Gastrocnemius medialis (tissue), 4 donors: Measurements from ENCODE around the gene APBB1. TPM values are rescaled to one million over a fixed set of nuclear protein-coding genes. Genes with fewer than 3 reads are reported as not detected.
A peak's percentile ranks its signal among the peaks of the same experiment; 100 is the strongest.

Experiments used
- ATAC-seq, 2 donors: fragments of 150-250 bp; one replicate each; pipeline ENCODE4 v1.9.1; 2016
- DNase-seq, 2 donors: peaks; one replicate each; pipeline ENCODE4 v3.0.0-alpha.2; 2019
- H3K27ac ChIP-seq, 4 donors: fragments of 200-600 bp; sonication (generic); 1 replicate in 1 of 4; 2 replicates in 3 of 4; pipeline ENCODE4 v1.5.1; 2016 to 2018; ENCODE audit warnings: mild to moderate bottlenecking in 2 of 4, moderate library complexity in 1 of 4
- H3K27me3 ChIP-seq, 3 donors: fragments of 200-600 bp; sonication (generic) in 2 of 3; 1 replicate in 1 of 3; 2 replicates in 2 of 3; pipeline versions ENCODE4 v1.5.1 to v1.6.0; 2016 to 2019; ENCODE audit warnings: mild to moderate bottlenecking in 1 of 3, moderate library complexity in 1 of 3
- H3K36me3 ChIP-seq, 2 donors: fragments of 200-600 bp; sonication (generic) in 1 of 2; one replicate each; pipeline ENCODE4 v1.5.1; 2017 to 2018
- H3K4me1 ChIP-seq, 2 donors: fragments of 200-600 bp; sonication (generic) in 1 of 2; one replicate each; pipeline ENCODE4 v1.5.1; 2016 to 2017; ENCODE audit warnings: mild to moderate bottlenecking in 2 of 2
- H3K4me3 ChIP-seq, 4 donors: fragments of 200-600 bp; sonication (generic) in 3 of 4; 1 replicate in 1 of 4; 2 replicates in 3 of 4; pipeline ENCODE4 v1.5.1; 2016 to 2019; ENCODE audit warnings: mild to moderate bottlenecking in 2 of 4
- H3K9me3 ChIP-seq, 3 donors: fragments of 200-600 bp; sonication (generic) in 2 of 3; 1 replicate in 1 of 3; 2 replicates in 2 of 3; pipeline ENCODE4 v1.5.1; 2016 to 2019
- POLR2A ChIP-seq, 2 donors: fragments of 450-650 bp; IDR thresholded peaks; one replicate each; pipeline ENCODE4 v1.6.1; 2017; ENCODE audit warnings: antibody characterized with exemption in 2 of 2, mild to moderate bottlenecking in 2 of 2, moderate library complexity in 2 of 2
- in situ Hi-C, 4 donors: fragments of 200-750 bp; cut with MboI; loops; one replicate each; pipeline versions ENCODE4 v1.15.0 to v1.8.0; 2017; ENCODE audit warnings: low sequenced_read_pairs in 4 of 4
- intact Hi-C: fragments of 100-400 bp; cut with DNase I; formaldehyde crosslinking; loops from one replicate; pipeline ENCODE4 v1.15.1; 2023; ENCODE audit warnings: low total_unique reads
- total RNA-seq, 4 donors: library from RNA; depleted of rRNA; stranded (reverse); fragments of >200 nt; gene quantifications; one replicate each; pipeline versions ENCODE4 v1.1.0 to v1.2.3, GENCODE V29; 2016
- TF ChIP-seq, protein P1 (sequence below), 5 experiments: fragments of 450-650 bp in 3 of 5; fragments of 200-600 bp in 2 of 5; sonication (generic) in 2 of 5; IDR thresholded peaks in 4 of 5; conservative IDR thresholded peaks in 1 of 5; 1 replicate in 4 of 5; 2 replicates in 1 of 5; pipeline ENCODE4 v1.5.1; 2016 to 2019; ENCODE audit warnings: antibody characterized with exemption in 5 of 5, mild to moderate bottlenecking in 3 of 5, moderate library complexity in 3 of 5

APBB1 gene
- total RNA-seq, 4 donors from 2014 or later, result 18.5 to 49.2 (median 46.2) TPM

DNA sequence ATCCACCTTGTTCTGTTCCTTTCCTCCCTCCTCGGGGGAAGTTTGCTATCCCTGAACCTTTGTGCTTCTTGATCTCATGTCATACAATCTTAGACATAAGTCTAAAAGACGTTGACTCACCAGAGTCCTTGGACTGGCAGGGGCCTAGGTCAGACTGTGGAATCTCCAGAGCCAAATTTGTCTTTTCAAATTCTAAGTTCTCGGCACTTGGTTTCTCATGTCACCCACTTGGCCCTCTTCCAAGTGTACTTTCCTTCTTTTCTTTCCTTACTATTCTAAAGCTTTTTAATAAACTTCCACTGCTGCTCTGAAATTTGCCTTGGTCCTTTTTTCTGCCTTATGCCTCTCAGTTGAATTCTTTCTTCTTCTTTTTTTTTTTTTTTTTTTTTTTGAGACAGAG, 58.7 kb downstream of the APBB1 start:
- intact Hi-C loops, result loop anchor here (5.0 kb wide), 1 partner anchor 338 kb away; no protein-coding TSS in a partner anchor
- H3K4me3 ChIP-seq, result no peak overlapping the region
- H3K9me3 ChIP-seq, result no peaks in the 10 kb centered on the region
- no peak for TF ChIP-seq POLR2A (IDR thresholded peaks at IDR 0.05)
- TF ChIP-seq, protein P1, sequence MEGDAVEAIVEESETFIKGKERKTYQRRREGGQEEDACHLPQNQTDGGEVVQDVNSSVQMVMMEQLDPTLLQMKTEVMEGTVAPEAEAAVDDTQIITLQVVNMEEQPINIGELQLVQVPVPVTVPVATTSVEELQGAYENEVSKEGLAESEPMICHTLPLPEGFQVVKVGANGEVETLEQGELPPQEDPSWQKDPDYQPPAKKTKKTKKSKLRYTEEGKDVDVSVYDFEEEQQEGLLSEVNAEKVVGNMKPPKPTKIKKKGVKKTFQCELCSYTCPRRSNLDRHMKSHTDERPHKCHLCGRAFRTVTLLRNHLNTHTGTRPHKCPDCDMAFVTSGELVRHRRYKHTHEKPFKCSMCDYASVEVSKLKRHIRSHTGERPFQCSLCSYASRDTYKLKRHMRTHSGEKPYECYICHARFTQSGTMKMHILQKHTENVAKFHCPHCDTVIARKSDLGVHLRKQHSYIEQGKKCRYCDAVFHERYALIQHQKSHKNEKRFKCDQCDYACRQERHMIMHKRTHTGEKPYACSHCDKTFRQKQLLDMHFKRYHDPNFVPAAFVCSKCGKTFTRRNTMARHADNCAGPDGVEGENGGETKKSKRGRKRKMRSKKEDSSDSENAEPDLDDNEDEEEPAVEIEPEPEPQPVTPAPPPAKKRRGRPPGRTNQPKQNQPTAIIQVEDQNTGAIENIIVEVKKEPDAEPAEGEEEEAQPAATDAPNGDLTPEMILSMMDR (IDR thresholded peaks at IDR 0.05 in 4 of 5, conservative IDR thresholded peaks at IDR 0.05 in 1 of 5), result no peak
- no peaks in the 10 kb centered on the region for H3K36me3 ChIP-seq
- DNase-seq (no peak), ATAC-seq (no peak)
- no peaks in the 10 kb centered on the region for H3K27me3 ChIP-seq
- H3K4me1 ChIP-seq, result peaks cover 7% of the 10 kb centered on the region in 2 donors
- in situ Hi-C loops, result loop anchor here in 2 of 4 donors (25.0 kb wide), 2 partner anchors 123 to 348 kb away; partner anchors contain the start of genes CNGA4 (in 1 of the 2), FHIP1B (in 1 of the 2) and OR56A4 (in 1 of the 2)
- H3K27ac ChIP-seq, result no peak overlapping the region

GRCh38 chr11:6357222-6357621, 61.7 kb downstream of the APBB1 start:
- TF ChIP-seq, protein P1 (IDR thresholded peaks at IDR 0.05 in 4 of 5, conservative IDR thresholded peaks at IDR 0.05 in 1 of 5), result no peak
- no peak for TF ChIP-seq POLR2A (IDR thresholded peaks at IDR 0.05)
- ATAC-seq (no peak), DNase-seq (peak in 1 of 2 donors; percentile 21)
- Histone ChIP-seq H3K27me3 (no peaks in the 10 kb centered on the region), H3K9me3 (no peaks in the 10 kb centered on the region), H3K4me3 (no peak overlapping the region), H3K27ac (no peak overlapping the region), H3K4me1 (peaks cover 0 to 5% of the 10 kb centered on the region in 2 donors), H3K36me3 (no peaks in the 10 kb centered on the region)
- intact Hi-C loops (no loop called here), in situ Hi-C loops (loop anchor here (10.0 to 25.0 kb wide), 5 partner anchors 62 to 345 kb away; partner anchors contain the start of genes CNGA4 (in 1 of the 4), FHIP1B (in 1 of the 4) and OR56A4 (in 1 of the 4))

GRCh38 chr11:6356503-6357055, 62.3 kb downstream of the APBB1 start:
- Histone ChIP-seq H3K4me3 (no peak overlapping the region), H3K27me3 (no peaks in the 10 kb centered on the region), H3K36me3 (no peaks in the 10 kb centered on the region), H3K9me3 (no peaks in the 10 kb centered on the region), H3K4me1 (no peaks in the 10 kb centered on the region), H3K27ac (no peak overlapping the region)
- in situ Hi-C loops, result loop anchor here (10.0 to 25.0 kb wide), 5 partner anchors 62 to 344 kb away; partner anchors contain the start of genes CNGA4 (in 1 of the 4), FHIP1B (in 1 of the 4) and OR56A4 (in 1 of the 4)
- DNase-seq (no peak), ATAC-seq (no peak)
- TF ChIP-seq, protein P1 (IDR thresholded peaks at IDR 0.05 in 4 of 5, conservative IDR thresholded peaks at IDR 0.05 in 1 of 5), result no peak
- TF ChIP-seq POLR2A (IDR thresholded peaks at IDR 0.05), result no peak
- intact Hi-C loops, result no loop called here

GRCh38 chr11:6354651-6355485, 64.0 kb downstream of the APBB1 start:
- in situ Hi-C loops (loop anchor here (5.0 to 25.0 kb wide), 6 partner anchors 60 to 343 kb away; partner anchors contain the start of genes CNGA4 (in 1 of the 4), FHIP1B (in 1 of the 4) and OR56A4 (in 1 of the 4)), intact Hi-C loops (loop anchor here (5.0 kb wide), 2 partner anchors 878 to 1233 kb away; no protein-coding TSS in a partner anchor)
- DNase-seq, result no peak
- no peak for ATAC-seq
- Histone ChIP-seq H3K4me3 (no peak overlapping the region), H3K9me3 (no peaks in the 10 kb centered on the region), H3K27ac (no peak overlapping the region), H3K36me3 (no peaks in the 10 kb centered on the region), H3K27me3 (no peaks in the 10 kb centered on the region), H3K4me1 (peaks cover 0 to 3% of the 10 kb centered on the region in 2 donors)
- TF ChIP-seq, protein P1 (IDR thresholded peaks at IDR 0.05 in 4 of 5, conservative IDR thresholded peaks at IDR 0.05 in 1 of 5), result no peak
- TF ChIP-seq POLR2A (IDR thresholded peaks at IDR 0.05), result no peak
